Measurements from ENCODE around the gene PTRH1.

The PTRH1 gene

DNA sequence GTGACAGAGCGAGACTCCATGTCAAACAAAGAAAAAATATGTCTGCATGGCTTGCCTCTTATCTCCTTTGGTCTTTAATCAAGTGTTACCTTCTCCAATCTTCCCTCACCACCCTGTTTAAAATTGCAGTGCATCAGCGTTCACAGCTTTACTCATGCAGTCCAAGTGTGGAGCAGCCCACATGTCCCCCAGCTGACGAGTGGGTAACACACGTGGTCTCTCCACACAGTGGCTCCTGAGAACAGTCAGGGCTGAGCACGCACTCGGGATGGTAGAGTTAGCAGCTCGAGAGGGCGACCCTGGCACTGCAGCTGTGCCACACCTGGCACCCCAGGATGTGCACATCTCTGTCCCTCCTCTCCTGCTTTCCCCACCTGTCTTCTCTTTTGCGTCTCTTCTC is 34.6 kb downstream of the PTRH1 start:
- no peaks in the 10 kb centered on the region for H3K36me3 ChIP-seq (ENCODE audit: control insufficient read depth, insufficient read depth, low read length)
- H3K9ac ChIP-seq, result no peak overlapping the region
- no peaks in the 10 kb centered on the region for H3K4me1 ChIP-seq
- no peaks in the 10 kb centered on the region for H3K27me3 ChIP-seq (ENCODE audit: control insufficient read depth, insufficient read depth, low read length)
- H2AFZ ChIP-seq, result no peak overlapping the region
- no peak overlapping the region for H3K4me2 ChIP-seq (ENCODE audit: low read length)
- TF ChIP-seq, protein P1, sequence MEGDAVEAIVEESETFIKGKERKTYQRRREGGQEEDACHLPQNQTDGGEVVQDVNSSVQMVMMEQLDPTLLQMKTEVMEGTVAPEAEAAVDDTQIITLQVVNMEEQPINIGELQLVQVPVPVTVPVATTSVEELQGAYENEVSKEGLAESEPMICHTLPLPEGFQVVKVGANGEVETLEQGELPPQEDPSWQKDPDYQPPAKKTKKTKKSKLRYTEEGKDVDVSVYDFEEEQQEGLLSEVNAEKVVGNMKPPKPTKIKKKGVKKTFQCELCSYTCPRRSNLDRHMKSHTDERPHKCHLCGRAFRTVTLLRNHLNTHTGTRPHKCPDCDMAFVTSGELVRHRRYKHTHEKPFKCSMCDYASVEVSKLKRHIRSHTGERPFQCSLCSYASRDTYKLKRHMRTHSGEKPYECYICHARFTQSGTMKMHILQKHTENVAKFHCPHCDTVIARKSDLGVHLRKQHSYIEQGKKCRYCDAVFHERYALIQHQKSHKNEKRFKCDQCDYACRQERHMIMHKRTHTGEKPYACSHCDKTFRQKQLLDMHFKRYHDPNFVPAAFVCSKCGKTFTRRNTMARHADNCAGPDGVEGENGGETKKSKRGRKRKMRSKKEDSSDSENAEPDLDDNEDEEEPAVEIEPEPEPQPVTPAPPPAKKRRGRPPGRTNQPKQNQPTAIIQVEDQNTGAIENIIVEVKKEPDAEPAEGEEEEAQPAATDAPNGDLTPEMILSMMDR (IDR thresholded peaks at IDR 0.05), result no peak
- no peaks in the 10 kb centered on the region for H3K9me3 ChIP-seq (ENCODE audit: control insufficient read depth, low read length)
- no peaks in the 10 kb centered on the region for H3K79me2 ChIP-seq
- no peak overlapping the region for H3K27ac ChIP-seq
- no peak overlapping the region for H3K4me3 ChIP-seq (ENCODE audit: low read depth, low read length)

DNA sequence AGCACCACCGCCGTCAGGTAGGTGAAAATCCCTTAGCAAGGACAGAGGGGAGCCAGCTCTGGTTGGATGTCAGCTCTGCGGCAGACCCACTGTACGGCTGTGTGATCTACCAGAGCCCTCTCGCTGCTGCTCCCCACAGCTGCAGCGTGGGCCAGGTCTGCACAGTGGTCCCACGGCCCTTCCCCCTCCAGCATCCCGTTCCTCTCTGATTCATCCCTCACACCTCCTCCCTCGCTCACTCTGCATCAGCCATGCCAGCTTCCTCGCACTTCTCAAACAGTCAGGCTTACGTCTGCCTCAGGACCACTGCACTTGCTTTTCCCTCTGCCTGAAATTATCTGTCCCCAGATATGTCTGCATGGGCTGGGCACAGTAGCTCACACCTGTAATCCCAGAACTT is 35.2 kb downstream of the PTRH1 start:
- no peak overlapping the region for H2AFZ ChIP-seq
- no peaks in the 10 kb centered on the region for H3K9me3 ChIP-seq (ENCODE audit: control insufficient read depth, low read length)
- H3K27me3 ChIP-seq (ENCODE audit: control insufficient read depth, insufficient read depth, low read length), result no peaks in the 10 kb centered on the region
- TF ChIP-seq, protein P1 (IDR thresholded peaks at IDR 0.05), result no peak
- H3K36me3 ChIP-seq (ENCODE audit: control insufficient read depth, insufficient read depth, low read length), result no peaks in the 10 kb centered on the region
- no peak overlapping the region for H3K4me3 ChIP-seq (ENCODE audit: low read depth, low read length)
- no peaks in the 10 kb centered on the region for H3K4me1 ChIP-seq
- H3K79me2 ChIP-seq, result no peaks in the 10 kb centered on the region
- no peak overlapping the region for H3K4me2 ChIP-seq (ENCODE audit: low read length)
- no peak overlapping the region for H3K27ac ChIP-seq
- no peak overlapping the region for H3K9ac ChIP-seq

DNA sequence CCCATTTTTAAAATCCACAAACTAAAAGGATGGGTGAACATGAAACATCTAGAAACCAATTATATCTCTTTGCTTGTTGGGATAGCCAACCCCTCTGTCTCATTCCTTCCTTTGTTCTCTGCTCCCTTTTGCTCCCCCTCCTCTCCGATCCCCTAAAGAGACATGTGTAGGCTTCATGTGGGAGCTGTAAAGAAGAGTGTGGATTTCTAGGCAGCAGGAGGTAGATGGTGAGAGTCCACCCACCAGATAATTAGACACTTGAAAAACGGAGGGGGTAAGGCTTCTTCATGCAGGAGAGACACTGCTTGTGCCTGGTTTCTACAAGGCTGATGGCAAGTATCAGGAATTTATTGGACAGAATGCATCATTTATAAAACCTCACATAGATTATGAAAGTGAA is 36.0 kb downstream of the PTRH1 start:
- no peaks in the 10 kb centered on the region for H3K27me3 ChIP-seq (ENCODE audit: control insufficient read depth, insufficient read depth, low read length)
- no peak overlapping the region for H2AFZ ChIP-seq
- H3K4me2 ChIP-seq (ENCODE audit: low read length), result no peak overlapping the region
- no peak overlapping the region for H3K27ac ChIP-seq
- no peaks in the 10 kb centered on the region for H3K9me3 ChIP-seq (ENCODE audit: control insufficient read depth, low read length)
- H3K4me3 ChIP-seq (ENCODE audit: low read depth, low read length), result no peak overlapping the region
- H3K9ac ChIP-seq, result no peak overlapping the region
- TF ChIP-seq, protein P1 (IDR thresholded peaks at IDR 0.05), result no peak
- no peaks in the 10 kb centered on the region for H3K36me3 ChIP-seq (ENCODE audit: control insufficient read depth, insufficient read depth, low read length)
- H3K79me2 ChIP-seq, result no peaks in the 10 kb centered on the region
- no peaks in the 10 kb centered on the region for H3K4me1 ChIP-seq

DNA sequence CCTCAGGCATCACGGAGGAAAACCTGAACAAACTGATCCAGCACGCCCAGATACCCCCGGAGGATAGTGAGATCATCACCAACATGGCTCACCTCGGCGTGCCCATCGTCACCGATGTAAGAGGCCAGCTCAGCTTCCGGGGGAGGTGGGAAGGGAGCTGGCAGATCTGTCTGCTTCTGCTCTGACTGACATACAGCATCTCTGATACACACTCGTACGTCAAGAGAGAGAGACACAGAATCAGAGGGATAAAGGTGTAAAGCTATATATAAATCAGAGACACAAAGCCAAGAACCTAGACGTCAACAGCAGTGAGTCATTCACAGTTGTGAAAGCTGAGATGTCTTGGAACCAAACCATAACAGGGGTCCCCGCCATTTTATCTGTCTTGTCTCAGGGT is 38.8 kb downstream of the PTRH1 start:
- H3K27ac ChIP-seq, result no peak overlapping the region
- no peaks in the 10 kb centered on the region for H3K79me2 ChIP-seq
- no peak overlapping the region for H3K4me2 ChIP-seq (ENCODE audit: low read length)
- H2AFZ ChIP-seq, result no peak overlapping the region
- no peaks in the 10 kb centered on the region for H3K27me3 ChIP-seq (ENCODE audit: control insufficient read depth, insufficient read depth, low read length)
- H3K4me3 ChIP-seq (ENCODE audit: low read depth, low read length), result no peak overlapping the region
- no peaks in the 10 kb centered on the region for H3K36me3 ChIP-seq (ENCODE audit: control insufficient read depth, insufficient read depth, low read length)
- no peaks in the 10 kb centered on the region for H3K4me1 ChIP-seq
- no peaks in the 10 kb centered on the region for H3K9me3 ChIP-seq (ENCODE audit: control insufficient read depth, low read length)
- TF ChIP-seq, protein P1 (IDR thresholded peaks at IDR 0.05), result no peak
- H3K9ac ChIP-seq, result no peak overlapping the region

DNA sequence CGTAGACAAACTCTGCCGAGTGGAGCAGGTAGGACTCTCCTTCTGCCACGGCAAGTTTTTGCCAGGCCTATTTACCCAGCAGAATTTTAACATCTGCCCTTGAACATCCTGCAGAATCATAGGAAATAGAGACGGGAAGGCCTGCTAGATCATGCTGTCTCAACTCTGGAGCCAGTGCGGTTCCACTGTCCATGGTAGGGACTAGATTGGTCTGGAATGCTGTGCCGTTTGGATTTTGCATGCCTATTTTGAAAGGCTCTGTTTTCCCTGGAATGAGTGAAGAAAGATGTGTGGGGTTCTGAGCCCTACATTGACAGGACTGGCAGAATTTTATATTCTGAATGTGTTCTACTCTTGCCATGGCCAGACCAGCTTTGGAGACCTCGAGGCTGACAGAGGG is 42.2 kb downstream of the PTRH1 start:
- TF ChIP-seq, protein P1 (IDR thresholded peaks at IDR 0.05), result no peak
- Histone ChIP-seq H3K27me3 (ENCODE audit: control insufficient read depth, insufficient read depth, low read length) (no peaks in the 10 kb centered on the region), H3K79me2 (no peaks in the 10 kb centered on the region), H2AFZ (no peak overlapping the region), H3K4me2 (ENCODE audit: low read length) (no peak overlapping the region), H3K9me3 (ENCODE audit: control insufficient read depth, low read length) (no peaks in the 10 kb centered on the region), H3K4me3 (ENCODE audit: low read depth, low read length) (no peak overlapping the region), H3K9ac (no peak overlapping the region), H3K27ac (no peak overlapping the region), H3K36me3 (ENCODE audit: control insufficient read depth, insufficient read depth, low read length) (no peaks in the 10 kb centered on the region), H3K4me1 (no peaks in the 10 kb centered on the region)

Measured in parathyroid adenoma (tissue), 2 donors.